Muscle of arm (tissue), 12 donors: ENCODE results near the gene GMDS. TPM values are rescaled to one million over a fixed set of nuclear protein-coding genes. Genes with fewer than 3 reads are reported as not detected.
A peak's percentile ranks its signal among the peaks of the same experiment; 100 is the strongest.

Experiments
- DNase-seq: peaks from one replicate; pipeline ENCODE4 v3.0.0-alpha.2; 2013
- polyA plus RNA-seq, 12 donors: library from polyadenylated mRNA; unstranded; fragments of 120-200 nt; gene quantifications; one replicate each; pipeline ENCODE4 v1.2.1, GENCODE V29; 2013; ENCODE audit not compliant: insufficient read length in 12 of 12

GMDS gene
- polyA plus RNA-seq, 12 donors, result 8.6 to 22.6 (median 10.5) TPM; not detected in 1

- DNase-seq, result no peak
Measured at GRCh38 chr6:1592852-1593251, 652.6 kb downstream of the GMDS start.

DNA sequence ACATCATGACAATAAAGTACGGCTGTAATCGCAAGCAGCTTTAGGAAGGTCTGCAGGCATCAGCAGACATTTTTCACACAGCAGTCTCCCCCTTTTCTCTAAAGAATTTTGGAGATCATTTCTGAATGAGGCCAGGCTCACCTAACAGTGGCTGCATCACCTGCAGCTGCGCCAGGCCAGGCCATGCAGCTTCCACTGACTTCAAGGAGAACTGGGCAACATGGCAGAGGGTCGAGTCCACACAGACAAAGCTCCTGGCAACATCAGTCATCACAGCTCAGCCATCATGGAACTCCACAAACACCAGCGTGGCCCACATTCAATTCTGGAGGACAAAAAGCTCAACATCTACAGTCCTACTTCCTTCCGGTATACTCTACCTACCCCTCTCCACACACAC is 653.5 kb downstream of the GMDS start:
- DNase-seq, result no peak

- no peak for DNase-seq
Measured at GRCh38 chr6:1591243-1591642, 654.2 kb downstream of the GMDS start.

GRCh38 chr6:1590580-1590979 is 654.8 kb downstream of the GMDS start:
- DNase-seq, result no peak

DNA sequence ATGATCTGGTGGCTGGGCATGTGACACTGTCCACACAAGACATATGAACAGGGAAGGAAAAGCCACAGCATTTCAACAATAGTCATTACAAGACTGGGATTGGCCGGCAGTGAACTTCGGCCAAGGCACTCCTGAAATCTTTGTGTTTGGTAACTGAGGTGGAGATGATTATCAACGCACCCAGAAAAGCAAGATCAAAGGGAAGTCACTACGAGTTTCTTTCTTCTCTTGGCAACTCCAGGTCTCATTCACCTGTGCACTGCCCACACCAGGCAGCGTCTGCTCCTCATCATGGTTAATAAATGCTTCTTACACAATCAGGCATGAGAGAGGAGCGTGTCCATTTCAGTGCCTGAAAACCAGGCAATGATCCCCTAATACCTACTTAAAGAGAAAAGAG is 656.2 kb downstream of the GMDS start:
- no peak for DNase-seq

GRCh38 chr6:1587977-1588376 is 657.4 kb downstream of the GMDS start:
- no peak for DNase-seq

DNA sequence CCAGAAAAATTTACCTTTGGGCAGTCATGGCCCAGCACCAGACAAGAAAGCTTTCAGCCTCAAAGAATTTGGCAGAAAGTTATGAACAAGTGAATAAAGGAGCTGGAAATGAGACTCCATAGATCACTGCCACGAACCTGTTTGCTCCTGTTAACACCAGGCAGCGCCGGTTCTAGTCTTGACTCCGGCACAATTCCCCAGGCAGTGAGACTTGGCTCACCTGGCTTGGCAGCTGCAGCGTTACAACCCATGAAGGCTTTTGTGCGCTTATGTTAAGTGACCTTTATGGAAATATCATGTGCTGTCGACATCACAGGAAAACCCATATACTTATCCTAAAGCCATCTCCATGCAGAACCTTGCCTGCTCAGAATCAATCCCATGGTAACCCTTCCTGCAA is 657.9 kb downstream of the GMDS start:
- no peak for DNase-seq

DNA sequence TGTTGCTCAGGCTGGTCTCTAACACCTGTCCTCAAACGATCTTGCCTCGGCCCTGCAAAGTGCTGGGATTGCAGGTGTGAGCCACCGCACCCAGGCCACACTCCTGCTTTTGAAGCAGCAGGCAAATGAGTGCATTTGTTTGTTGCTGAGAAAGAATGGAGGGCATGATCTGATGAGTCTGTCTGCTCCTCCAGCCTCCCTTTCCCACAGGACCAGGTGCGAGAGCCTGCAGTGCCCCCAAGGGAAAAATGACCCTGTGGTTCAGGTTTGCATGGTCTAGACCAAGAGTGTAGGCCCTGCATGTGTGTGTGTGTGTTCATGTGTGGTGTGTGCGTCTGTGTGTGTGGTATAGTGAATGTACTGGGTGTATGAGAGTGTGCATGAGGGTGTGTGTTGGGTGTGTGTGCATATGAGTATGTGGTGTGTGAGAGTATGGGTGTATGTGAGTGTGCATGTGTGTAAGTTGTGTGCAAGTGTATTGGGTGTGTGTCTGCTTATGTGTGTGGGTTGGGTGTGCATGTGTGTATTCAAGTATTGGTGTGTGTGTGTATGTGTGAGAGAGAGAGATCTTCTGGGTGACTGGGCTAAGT is 658.4 kb downstream of the GMDS start:
- no peak for DNase-seq

GRCh38 chr6:1586256-1586655 is 659.1 kb downstream of the GMDS start:
- DNase-seq, result no peak

GRCh38 chr6:1585669-1586049 is 659.7 kb downstream of the GMDS start:
- no peak for DNase-seq

- DNase-seq, result no peak
Measured at GRCh38 chr6:1584996-1585668, 660.3 kb downstream of the GMDS start.

DNA sequence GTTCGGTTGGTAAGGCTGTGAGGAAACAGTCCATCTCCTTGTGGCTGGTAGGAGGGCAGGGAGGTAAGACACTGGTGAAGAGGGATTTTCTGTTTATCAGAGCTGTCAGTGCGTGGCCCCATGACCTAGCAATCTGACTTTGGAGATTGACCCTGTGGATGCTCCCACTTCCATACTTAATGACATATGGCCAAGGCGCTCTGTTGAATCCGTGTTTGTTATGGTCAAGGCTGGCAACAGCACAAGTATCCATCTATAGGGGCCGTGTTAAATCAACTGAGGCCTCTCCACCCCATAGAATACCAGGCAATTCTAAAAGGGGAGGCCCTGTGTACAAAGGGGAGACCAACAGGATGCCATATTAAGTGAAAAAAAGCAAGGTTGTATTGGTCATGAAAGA is 661.3 kb downstream of the GMDS start:
- DNase-seq, result no peak

- DNase-seq, result no peak
Measured at GRCh38 chr6:1581120-1581991, 664.0 kb downstream of the GMDS start.

DNA sequence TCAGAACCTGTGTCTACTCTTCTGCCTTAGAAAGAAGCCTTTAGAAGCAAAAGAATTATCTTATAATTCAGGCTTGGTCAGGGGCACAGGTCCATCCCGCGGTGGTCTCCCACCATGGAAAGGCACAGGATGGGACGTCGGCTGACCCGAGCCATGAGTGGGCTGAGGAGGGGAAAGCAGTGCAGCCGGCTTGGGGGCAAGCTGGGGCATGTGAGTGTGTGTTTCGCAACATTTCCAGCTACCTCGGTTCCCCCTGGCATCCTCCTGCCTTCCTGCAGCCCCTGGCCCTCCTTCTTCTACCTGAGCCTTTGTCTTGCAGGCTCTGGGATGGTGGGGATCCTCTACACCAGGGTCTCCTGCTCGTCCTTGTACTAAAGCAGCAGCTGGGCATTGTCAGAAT is 664.8 kb downstream of the GMDS start:
- no peak for DNase-seq

GRCh38 chr6:1580109-1580508 is 665.3 kb downstream of the GMDS start:
- no peak for DNase-seq

DNA sequence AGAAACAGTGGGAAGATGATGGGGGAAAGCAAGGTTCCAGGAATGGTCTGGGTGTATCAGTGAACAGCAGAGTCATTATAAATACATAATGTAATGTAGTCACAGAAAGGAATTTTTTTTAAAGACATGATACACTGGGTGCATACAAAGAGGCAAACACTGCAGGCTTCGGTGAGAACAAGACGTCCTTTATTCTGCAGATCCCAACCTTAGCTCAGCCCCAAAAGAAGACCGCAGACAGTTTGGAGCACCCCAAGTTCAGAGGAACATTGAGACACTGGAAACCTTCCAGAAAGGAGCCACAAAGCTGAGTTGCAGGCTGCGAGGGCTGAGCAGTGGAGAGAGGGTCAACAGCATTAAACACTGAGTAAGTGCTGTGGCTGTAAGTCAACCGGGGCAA is 666.3 kb downstream of the GMDS start:
- no peak for DNase-seq

- no peak for DNase-seq
Measured at GRCh38 chr6:1577896-1578745, 667.3 kb downstream of the GMDS start.

- no peak for DNase-seq
Measured at GRCh38 chr6:1577146-1577680, 668.2 kb downstream of the GMDS start.

DNA sequence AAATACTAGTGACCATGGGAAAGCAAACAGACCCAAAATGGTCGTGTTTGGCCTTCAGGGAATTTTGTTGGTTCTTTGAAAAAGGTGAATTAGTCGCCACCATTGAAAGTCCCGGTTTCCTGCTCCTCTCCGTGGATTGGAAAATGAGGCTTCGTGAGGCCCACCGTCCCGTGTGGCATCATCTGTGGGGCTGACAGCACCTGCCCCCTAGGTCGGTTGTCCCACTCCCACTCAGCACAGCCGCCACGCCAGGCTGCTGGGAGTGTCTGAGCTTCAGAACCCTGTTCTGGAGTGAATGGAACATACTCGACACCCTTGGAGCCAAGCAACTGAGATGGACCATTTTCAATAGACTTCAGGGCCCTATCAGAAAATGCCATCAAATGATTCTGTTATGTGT is 668.7 kb downstream of the GMDS start:
- DNase-seq, result no peak

DNA sequence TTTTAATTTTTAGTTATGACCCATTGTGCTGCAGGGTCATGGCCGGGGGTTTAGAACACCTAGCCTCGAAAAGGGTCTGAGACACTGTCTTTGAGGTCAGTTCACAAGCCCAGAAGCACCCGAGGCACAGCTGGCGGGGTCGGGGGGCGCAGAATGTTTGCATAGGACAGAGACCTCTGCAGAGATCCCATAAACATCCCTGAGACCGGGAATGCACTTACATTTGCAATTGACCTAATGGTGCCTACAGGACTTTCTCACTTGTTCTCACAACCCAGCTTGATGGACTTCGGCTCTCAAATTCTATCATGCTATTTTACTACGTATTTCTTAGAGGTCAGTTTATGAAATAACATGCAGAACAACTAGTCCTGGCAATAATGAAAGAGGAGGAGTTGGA is 669.2 kb downstream of the GMDS start:
- no peak for DNase-seq

- DNase-seq, result peak; percentile 55
Measured at GRCh38 chr6:1575210-1576041, 670.0 kb downstream of the GMDS start.
